Glomerular visceral epithelial cell (primary cell): ENCODE data around the gene SPDYE6.
"Not testable (repeated sequence)": the region's sequence is repeated elsewhere in the genome, so short reads cannot be mapped to it uniquely, and the experiment has no call there.

Experiments
- DNase-seq: peaks from one replicate; pipeline ENCODE4 v3.0.0-alpha.2; 2016; ENCODE audit errors: extremely low spot score

SPDYE6 gene

DNA sequence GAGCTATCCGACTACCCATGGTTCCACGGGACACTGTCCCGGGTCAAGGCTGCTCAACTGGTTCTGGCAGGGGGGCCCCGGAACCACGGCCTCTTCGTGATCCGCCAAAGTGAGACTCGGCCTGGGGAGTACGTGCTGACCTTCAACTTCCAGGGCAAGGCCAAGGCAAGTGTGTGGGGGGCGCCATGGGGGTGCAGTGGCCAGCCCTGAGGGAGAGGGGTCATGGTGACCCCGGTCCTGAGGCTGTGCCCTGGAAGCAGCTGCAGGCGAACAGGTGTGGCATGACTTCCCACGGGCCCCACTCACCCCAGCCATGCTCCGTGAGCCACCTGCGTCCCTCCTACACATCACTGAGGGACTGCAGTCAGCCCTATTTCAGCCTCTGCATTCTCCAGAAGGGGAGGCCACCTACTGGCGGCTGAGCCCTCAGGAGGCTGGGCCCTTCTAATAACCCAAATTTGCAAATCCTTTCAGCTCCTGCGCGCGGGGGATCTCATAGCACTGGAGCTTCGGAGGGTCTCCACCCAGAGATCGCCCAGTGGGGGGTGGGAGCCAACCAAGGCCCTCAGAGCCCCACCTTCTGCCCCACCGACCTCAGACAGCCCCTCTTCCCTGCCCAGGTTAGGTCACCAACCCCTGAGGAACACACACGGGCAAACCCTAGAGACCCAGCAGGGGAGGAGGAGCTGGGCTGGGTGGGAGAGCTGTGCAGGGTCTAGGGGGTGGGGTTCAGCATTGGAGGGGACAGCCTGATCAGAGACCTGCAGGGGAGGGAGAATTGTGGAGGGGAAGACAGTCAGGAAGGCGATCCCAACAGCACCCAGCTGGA is 38.8 kb downstream of the SPDYE6 start:
- DNase-seq, result no peak

DNA sequence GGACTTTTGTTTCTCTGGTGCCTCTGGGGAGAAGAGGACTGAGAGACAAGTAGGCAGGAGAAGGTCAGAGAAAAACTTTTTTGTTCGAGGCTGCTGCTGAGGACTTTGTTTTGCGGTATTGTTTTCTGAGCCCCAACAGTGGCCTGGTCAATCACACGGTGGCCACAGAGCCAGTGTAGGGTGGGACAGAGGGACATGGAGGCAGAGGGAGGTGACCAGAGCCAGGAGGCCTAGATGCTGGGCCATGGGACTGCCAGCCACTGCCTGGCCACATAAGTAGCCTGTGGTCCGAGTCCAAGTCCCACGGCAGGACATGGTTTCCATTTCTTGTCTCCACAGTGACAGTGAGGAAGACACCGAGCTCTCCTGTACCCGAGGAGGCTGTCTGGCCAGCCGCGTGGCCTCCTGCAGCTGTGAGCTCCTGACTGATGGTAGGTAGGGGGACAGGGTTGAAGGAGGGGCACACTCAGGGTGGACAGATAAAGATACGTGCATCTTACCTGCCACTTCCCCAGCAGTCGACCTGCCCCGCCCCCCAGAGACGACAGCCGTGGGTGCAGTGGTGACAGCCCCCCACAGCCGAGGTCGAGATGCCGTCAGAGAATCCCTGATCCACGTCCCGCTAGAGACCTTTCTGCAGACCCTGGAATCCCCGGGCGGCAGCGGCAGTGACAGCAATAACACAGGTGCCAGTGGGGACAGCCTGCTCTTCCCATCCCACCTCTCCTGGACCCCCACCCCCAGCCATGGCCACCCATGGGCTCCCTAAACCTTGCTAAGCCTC is 42.1 kb downstream of the SPDYE6 start:
- no peak for DNase-seq

DNA sequence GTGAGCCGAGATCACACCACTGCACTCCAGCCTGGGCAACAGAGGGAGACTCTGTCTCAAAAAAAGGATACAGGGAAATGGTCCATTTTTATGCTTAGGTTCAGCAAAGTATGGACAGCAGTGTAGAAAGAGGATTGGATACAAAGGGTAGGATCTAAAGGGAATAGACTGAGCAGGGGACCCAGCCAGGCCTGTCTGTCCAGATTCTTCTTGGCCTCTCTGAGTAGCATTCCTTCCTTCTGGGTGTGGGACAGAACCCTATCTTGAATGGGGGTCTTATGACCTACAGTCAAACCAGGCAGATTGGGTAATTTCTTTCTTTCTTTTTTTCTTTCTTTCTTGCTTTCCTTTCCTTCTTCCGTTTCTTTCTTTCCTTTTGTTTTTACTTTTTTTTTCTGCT is 43.9 kb downstream of the SPDYE6 start:
- DNase-seq, result no peak

DNA sequence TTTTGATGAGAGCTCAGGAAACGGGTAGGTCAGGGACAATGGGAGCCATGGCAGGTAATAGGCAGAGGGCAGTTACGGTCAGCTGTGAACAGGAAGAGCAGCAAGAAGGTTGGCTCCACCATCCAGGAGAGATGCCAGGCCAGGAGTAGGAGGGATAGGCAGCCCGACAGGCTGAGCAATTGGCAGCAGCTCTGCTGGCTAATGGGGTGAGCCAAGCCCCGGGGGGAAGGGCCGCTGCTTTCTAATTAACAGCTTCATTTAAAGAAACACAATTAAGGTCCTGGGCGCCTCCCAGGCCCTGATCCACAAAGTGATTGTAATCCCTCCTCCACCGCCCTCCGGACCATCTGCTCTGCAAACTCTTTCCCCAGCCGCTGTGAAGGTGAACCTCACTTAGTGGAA is 45.8 kb downstream of the SPDYE6 start:
- DNase-seq, result no peak

DNA sequence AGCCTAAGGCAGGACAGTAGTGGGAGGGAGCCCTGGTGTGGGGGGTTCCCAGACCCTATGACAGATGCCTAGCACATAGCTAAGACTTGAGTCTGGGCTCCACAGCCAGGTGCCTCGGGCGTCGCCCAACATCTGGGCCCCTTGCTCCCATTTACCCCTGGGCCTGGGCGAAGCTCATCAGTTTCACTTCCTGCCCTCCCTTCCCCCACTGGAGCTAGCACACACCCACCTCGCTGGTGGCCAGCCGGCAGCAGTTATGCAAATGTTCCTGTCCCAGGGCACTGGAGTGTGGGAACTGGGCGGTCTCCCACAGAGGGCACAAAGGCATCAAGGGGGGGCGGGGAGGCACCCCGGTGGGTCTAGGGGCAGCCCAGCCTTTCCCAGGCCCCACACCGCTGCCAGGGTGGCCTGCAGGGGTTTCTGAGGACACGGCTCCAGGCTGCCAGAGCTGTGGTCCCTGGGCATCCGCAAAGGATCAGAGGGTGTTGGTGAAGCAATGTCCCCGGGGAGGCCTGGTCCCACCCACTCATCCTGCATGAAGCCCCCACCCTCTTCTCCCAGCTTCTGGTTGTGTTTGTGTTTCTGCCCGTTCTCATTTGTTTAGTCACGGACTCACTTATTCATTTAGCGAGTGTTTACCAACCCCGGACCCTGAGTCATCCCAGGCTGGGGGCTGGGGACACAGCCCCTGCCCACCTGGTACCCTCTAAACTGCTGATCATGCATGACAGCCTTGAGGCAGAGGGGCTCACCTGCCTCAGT is 49.1 kb downstream of the SPDYE6 start:
- peak; percentile 73 for DNase-seq

DNA sequence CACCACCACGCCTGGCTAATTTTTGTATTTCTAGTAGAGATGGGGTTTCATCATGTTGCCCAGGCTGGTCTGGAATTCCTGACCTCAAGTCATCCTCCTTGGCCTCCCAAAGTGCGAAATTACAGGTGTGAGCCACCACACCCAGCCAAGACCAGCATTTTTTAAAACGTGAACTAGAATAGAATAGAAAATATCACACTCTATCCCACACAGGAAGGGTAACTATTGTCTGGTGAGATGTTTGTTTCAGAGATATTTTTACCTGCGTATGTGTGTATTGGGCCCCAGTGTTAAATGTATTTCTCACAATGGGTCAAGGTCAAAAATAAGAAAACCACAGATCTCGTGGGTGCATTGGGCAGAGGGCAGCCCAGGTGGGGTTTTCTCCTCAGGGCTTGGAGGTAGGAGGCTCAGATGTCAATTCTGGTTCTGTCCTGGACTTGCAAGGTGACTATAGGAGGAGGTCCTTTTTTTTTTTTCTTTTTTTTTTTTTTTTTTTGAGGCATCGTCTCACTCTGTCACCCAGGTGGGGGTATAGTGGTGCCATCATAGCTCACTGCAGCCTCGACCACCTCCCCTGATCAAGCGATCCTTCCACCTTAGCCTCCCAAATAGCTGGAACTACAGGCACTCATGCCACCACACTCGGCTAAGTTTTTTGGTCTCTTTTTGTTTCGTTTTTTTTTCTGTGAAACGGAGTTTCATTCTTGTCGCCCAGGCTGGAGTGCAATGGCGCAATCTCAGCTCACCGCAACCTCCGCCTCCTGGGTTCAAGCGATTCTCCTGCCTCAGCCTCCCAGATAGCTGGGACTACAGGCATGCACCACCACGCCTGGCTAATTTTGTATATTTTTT is 50.6 kb downstream of the SPDYE6 start:
- DNase-seq, result no peak

DNA sequence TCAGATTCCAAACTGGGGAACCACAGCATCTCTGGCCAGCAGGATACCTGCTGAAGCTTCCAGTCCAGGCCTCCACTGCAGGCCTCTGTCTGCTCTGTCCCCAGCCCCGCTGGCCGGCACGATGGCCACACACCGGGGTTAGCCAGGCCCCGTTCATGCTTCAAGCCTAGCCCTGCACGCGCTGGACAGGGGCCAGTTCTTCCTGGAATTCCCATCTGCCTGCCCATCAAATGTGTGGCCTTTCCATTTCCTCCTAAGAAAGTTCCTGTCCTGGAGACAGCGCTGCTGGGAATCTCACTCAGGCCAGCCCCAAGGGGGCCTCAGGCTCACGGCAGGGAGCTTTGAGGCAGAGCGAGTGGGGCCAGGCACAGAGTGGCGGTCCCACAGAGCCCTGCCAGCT is 51.6 kb downstream of the SPDYE6 start:
- no peak for DNase-seq

DNA sequence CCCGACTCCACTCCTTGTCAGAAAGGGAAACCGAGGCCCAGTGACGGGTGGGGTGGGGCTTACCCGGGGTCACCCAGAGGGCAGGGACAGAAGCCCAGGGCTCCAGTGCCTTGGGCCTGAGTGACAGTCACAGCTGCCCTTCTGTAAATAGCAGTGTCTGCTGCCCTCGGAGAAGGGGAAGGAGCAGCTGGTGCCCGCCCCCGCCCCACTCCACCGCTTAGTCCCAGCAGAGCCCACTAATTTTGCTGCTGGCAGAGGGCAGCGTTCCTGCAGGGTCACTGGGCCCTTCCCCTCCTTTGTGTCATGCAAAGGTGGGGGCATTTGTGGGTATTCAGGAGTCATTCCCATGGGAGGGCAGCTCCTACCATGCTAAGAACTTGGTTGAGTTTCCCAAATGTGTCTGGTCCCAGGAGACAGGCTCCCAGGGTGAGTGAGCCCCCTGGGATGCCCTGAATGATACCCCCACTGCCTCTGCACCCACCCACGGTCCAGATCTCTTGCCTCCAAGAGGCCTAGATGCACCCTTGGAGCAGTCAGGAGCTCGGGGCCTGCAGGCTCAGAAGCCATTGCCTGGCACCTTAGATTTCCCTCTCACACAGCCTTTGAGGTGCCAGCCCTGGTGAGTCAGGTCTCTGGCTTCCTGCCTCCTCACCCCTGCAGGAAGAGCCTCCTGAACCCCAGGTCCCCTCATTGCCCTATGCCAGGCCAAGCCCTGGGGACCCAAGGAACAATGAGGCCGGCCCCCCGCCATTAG is 52.4 kb downstream of the SPDYE6 start:
- DNase-seq, result no peak

DNA sequence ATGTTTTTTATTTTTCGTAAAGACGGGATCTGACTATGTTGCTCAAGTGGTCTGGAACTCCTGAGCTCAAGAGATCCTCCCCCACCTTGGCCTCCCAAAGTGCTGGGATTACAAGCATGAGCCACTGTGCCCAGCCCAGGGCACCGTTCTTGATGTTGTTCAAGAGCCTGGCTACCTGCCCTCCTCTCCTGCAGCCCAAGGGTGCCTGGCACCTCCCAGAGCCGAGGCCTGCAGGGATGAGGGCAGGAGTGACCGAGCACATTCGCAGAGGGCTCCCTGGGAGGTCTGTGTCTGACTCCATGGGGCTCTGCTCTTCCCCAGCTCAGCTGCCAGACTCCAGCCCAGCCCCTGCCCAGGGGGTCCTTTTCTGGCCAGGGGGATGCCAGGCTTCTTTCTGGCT is 54.2 kb downstream of the SPDYE6 start:
- no peak for DNase-seq

DNA sequence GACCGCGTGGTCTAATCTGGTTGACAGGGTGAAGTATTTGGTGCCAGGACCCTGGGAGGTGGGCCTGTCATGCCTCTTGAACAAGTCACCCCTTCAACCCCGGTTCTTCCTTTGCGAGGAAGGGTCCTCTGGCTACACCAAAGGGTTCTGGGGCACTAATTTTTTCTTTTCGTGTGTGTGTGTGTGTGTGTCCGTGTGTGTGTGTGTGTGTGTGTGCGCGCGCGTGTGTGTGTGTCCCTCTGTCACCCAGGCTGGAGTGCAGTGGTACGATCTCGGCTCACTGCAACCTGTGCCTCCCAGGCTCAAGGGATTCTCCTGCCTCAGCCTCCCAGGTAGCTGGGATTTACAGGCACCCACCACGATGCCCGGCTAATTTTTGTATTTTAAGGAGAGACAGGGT is 54.9 kb downstream of the SPDYE6 start:
- DNase-seq, result not testable (repeated sequence)

DNA sequence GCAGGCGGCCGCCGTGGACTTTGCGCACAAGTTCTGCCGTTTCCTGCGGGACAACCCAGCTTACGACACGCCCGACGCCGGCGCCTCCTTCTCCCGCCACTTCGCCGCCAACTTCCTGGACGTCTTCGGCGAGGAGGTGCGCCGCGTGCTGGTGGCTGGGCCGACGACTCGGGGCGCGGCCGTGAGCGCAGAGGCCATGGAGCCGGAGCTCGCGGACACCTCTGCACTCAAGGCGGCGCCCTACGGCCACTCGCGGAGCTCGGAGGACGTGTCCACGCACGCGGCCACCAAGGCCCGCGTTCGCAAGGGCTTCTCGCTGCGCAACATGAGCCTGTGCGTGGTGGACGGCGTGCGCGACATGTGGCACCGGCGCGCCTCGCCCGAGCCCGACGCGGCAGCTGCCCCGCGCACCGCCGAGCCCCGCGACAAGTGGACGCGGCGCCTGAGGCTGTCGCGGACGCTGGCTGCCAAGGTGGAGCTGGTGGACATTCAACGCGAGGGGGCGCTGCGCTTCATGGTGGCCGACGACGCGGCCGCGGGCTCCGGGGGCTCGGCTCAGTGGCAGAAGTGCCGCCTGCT is 55.5 kb downstream of the SPDYE6 start:
- no peak for DNase-seq

DNA sequence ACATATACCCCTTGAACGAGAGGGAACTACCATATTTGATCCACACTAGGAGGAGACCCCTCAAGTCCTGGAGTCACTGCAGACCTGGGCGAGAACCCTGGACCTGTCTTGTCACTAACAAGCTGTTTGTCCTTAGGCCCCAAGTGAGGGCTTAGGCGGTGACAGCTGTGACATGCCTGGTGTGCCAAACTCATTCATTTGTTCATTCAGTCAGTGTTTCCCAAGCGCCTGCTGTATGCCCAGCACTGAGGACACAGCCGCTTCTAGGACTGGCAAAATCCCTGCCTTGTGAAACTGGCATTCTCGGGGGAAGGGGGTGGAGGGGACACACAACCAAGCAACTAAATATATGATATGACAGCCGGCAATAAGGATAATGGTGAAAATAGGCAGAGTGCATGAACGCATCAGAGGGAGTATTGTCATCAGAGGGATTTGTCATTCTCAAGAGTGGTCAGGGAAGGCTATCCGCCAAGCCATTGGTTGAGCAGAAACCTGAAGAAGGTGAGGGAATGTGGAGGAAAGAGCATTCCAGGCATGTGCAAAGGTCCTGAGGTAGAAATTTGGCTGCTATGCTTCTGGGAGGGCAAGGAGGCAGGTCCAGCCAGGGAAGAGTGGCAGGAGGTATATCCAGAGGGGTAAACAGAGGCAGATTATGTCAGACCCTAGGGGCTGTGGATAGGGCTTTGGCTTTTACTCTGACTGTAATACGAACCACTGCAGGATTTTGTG is 58.6 kb downstream of the SPDYE6 start:
- DNase-seq, result no peak

DNA sequence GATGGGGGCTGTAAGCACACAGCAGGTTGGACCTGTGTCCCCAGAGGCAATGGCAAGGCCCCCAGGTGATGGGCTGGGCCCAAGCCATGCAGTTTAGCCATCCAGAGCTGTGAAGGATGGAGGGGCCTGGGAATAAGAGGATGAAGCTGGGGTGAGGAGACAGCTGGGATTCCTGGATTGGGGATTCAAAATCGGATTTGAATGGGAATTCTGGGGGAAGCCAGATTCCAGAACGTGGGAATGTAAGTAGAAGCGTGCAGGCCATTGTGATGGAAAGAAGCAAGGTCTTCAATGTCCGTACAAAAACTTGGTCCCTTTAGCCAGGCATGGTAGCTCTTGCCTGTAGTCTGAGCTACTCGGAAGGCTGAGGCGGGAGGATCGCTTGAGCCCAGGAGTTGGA is 59.7 kb downstream of the SPDYE6 start:
- DNase-seq, result no peak

DNA sequence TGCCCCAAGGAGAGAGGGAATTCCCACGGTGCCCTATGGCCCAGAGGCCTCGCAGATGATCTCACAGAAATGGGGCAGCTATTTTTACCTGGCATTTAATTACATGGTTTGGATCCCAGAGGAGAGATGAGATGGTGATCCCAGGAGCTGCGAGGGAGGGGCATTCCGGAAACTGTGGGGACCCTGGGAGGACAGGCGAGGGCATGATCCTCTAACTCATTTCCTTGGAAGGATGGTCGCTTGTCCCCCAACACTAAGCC is 60.1 kb downstream of the SPDYE6 start:
- no peak for DNase-seq
